A673 (cell line): ENCODE measurements around the gene UBE2J2. TPM values are rescaled to one million over a fixed set of nuclear protein-coding genes. Genes with fewer than 3 reads are reported as not detected.
A peak's percentile ranks its signal among the peaks of the same experiment; 100 is the strongest.

Source experiments
- BruUV-seq: library from RNA; stranded (reverse); fragments of 400-500 nt; replicated peaks from 2 replicates; lab custom pipeline; 2021; lab: Mats Ljungman, UMichigan
- CTCF ChIA-PET: fragments of 300-600 bp; sonication (Branson Sonifier 250); formaldehyde crosslinking; loops from one replicate; lab custom pipeline; 2022; ENCODE audit warnings: antibody characterized with exemption; lab: Charles Lee
- POLR2A ChIA-PET: fragments of 300-600 bp; sonication (Branson Sonifier 250); formaldehyde crosslinking; loops from one replicate; lab custom pipeline; 2022; ENCODE audit warnings: antibody characterized with exemption; ENCODE audit not compliant: low non-redundant PET; lab: Charles Lee
- DNase-seq: peaks from one replicate; pipeline ENCODE4 v3.0.0-alpha.2; 2015; ENCODE audit warnings: low spot score
- H3K27ac ChIP-seq: fragments of 200-600 bp; sonication (generic); 2 replicates; pipeline ENCODE4 v1.5.1; 2016; ENCODE audit warnings: mixed run types, low read depth, mild to moderate bottlenecking, mixed read lengths, antibody characterized with exemption, low read length; ENCODE audit not compliant: poor library complexity, severe bottlenecking
- H3K27me3 ChIP-seq: fragments of 200-600 bp; sonication (generic); replicated peaks from 2 replicates; pipeline ENCODE4 v1.6.1; 2017; ENCODE audit warnings: mixed run types, low read depth, mild to moderate bottlenecking, mixed read lengths, antibody characterized with exemption, low read length; ENCODE audit not compliant: insufficient read depth, poor library complexity
- H3K36me3 ChIP-seq: fragments of 200-600 bp; sonication (generic); 2 replicates; pipeline ENCODE4 v1.6.1; 2016; ENCODE audit warnings: mixed run types, mild to moderate bottlenecking, mixed read lengths, antibody characterized with exemption, low read length; ENCODE audit not compliant: insufficient read depth, poor library complexity, severe bottlenecking
- H3K4me1 ChIP-seq: fragments of 200-600 bp; sonication (generic); 2 replicates; pipeline ENCODE4 v1.6.1; 2017; ENCODE audit warnings: mixed run types, mild to moderate bottlenecking, mixed read lengths, antibody characterized with exemption, low read length; ENCODE audit not compliant: insufficient read depth, poor library complexity, severe bottlenecking
- H3K4me3 ChIP-seq: fragments of 200-600 bp; sonication (generic); 2 replicates; pipeline ENCODE4 v1.5.1; 2016; ENCODE audit warnings: low read depth, mixed run types, mild to moderate bottlenecking, mixed read lengths, low read length; ENCODE audit not compliant: poor library complexity, severe bottlenecking
- H3K9me3 ChIP-seq: fragments of 200-600 bp; sonication (generic); 2 replicates; pipeline ENCODE4 v1.6.1; 2016; ENCODE audit warnings: mixed run types, low read depth, mild to moderate bottlenecking, mixed read lengths, antibody characterized with exemption, low read length; ENCODE audit not compliant: poor library complexity, severe bottlenecking
- CTCF ChIP-seq: fragments of 300-800, 200-600 bp; sonication (generic); conservative IDR thresholded peaks from 2 replicates; pipeline ENCODE4 v1.5.1; 2017; ENCODE audit warnings: low read depth, mild to moderate bottlenecking, antibody characterized with exemption, low read length, moderate library complexity, mixed read lengths
- EZH2 ChIP-seq: fragments of 200-600 bp; sonication (generic); IDR thresholded peaks from 2 replicates; pipeline ENCODE4 v1.6.1; 2017; ENCODE audit warnings: borderline replicate concordance, low read depth, mild to moderate bottlenecking, mixed read lengths, antibody characterized with exemption, low read length; ENCODE audit not compliant: poor library complexity, severe bottlenecking
- intact Hi-C: fragments of 100-400 bp; cut with micrococcal nuclease; formaldehyde crosslinking; loops from one replicate; pipeline ENCODE4 v1.10.0; 2022; ENCODE audit not compliant: unreplicated experiment
- total RNA-seq: library from RNA; stranded (reverse); gene quantifications from 2 replicates; pipeline ENCODE4 v1.2.3, GENCODE V29; 2021

The UBE2J2 gene
- total RNA-seq, 1 experiment from 2014 or later = 92.8 TPM

GRCh38 chr1:1284221-1285101 is 10.8 kb upstream of the UBE2J2 start:
- CTCF ChIA-PET = interaction anchor here (0.6 kb wide), 1 partner anchor 188 kb away, joined by 6 read pairs; no protein-coding TSS in a partner anchor
- intact Hi-C loops = no loop called here
- no peaks in the 10 kb centered on the region for H3K4me1 ChIP-seq
- POLR2A ChIA-PET = no interaction called here
- no peak for TF ChIP-seq CTCF
- TF ChIP-seq EZH2 = no peak
- H3K36me3 ChIP-seq = no peaks in the 10 kb centered on the region
- no TSS peak for BruUV-seq
- no peak overlapping the region for H3K4me3 ChIP-seq
- no peaks in the 10 kb centered on the region for H3K9me3 ChIP-seq
- H3K27ac ChIP-seq = no peak overlapping the region
- no peak for DNase-seq
- H3K27me3 ChIP-seq = no peaks in the 10 kb centered on the region

- Histone ChIP-seq H3K9me3 (no peaks in the 10 kb centered on the region), H3K27ac (no peak overlapping the region), H3K4me1 (no peaks in the 10 kb centered on the region), H3K4me3 (no peak overlapping the region), H3K36me3 (no peaks in the 10 kb centered on the region), H3K27me3 (no peaks in the 10 kb centered on the region)
- POLR2A ChIA-PET = no interaction called here
- CTCF ChIA-PET = no interaction called here
- peak; percentile 56 for DNase-seq
- intact Hi-C loops = no loop called here
- no TSS peak for BruUV-seq
- TF ChIP-seq EZH2 (no peak), CTCF (no peak)
Measured at GRCh38 chr1:1283821-1284220, 10.2 kb upstream of the UBE2J2 start.

- no peaks in the 10 kb centered on the region for H3K4me1 ChIP-seq
- ChIA-PET POLR2A (no interaction called here), CTCF (no interaction called here)
- TF ChIP-seq CTCF (no peak), EZH2 (no peak)
- no peaks in the 10 kb centered on the region for H3K9me3 ChIP-seq
- H3K36me3 ChIP-seq = no peaks in the 10 kb centered on the region
- H3K4me3 ChIP-seq = no peak overlapping the region
- BruUV-seq = no TSS peak
- intact Hi-C loops = no loop called here
- DNase-seq = no peak
- H3K27me3 ChIP-seq = no peaks in the 10 kb centered on the region
- H3K27ac ChIP-seq = no peak overlapping the region
Measured at GRCh38 chr1:1282998-1283397, 9.3 kb upstream of the UBE2J2 start.
